ENCODE measurements around the gene SLC25A33.

- no peak for TF ChIP-seq EZH2 (IDR thresholded peaks at IDR 0.05; ENCODE audit: borderline replicate concordance, low read depth, low read length, severe bottlenecking)
- TF ChIP-seq, protein P1, sequence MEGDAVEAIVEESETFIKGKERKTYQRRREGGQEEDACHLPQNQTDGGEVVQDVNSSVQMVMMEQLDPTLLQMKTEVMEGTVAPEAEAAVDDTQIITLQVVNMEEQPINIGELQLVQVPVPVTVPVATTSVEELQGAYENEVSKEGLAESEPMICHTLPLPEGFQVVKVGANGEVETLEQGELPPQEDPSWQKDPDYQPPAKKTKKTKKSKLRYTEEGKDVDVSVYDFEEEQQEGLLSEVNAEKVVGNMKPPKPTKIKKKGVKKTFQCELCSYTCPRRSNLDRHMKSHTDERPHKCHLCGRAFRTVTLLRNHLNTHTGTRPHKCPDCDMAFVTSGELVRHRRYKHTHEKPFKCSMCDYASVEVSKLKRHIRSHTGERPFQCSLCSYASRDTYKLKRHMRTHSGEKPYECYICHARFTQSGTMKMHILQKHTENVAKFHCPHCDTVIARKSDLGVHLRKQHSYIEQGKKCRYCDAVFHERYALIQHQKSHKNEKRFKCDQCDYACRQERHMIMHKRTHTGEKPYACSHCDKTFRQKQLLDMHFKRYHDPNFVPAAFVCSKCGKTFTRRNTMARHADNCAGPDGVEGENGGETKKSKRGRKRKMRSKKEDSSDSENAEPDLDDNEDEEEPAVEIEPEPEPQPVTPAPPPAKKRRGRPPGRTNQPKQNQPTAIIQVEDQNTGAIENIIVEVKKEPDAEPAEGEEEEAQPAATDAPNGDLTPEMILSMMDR (IDR thresholded peaks at IDR 0.05; ENCODE audit: borderline replicate concordance, extremely low read depth, low read length, poor library complexity, severe bottlenecking) = no peak
Observed at GRCh38 chr1:9580942-9581341, 41.7 kb downstream of the SLC25A33 start.

Measured in DND-41 (cell line).